HG03439 (cell line): ENCODE measurements around the gene BTN1A1.

Source experiments
- ATAC-seq: cut with Tn5 transposase; IDR thresholded peaks from one replicate; pipeline ENCODE4 v1.9.1; 2021; ENCODE audit warnings: mild to moderate bottlenecking, moderate library complexity; ENCODE audit not compliant: unreplicated experiment

The BTN1A1 gene

GRCh38 chr6:26556263-26557070 lies 56.4 kb downstream of the BTN1A1 start:
- no peak for ATAC-seq
